Fibroblast of villous mesenchyme (primary cell): ENCODE results near the gene PUS10. TPM values are rescaled to one million over a fixed set of nuclear protein-coding genes. Genes with fewer than 3 reads are reported as not detected.

ENCODE experiments used
- DNase-seq: peaks from one replicate; pipeline ENCODE4 v3.0.0-alpha.2; 2010; ENCODE audit warnings: low read depth
- H3K4me3 ChIP-seq: 2 replicates; pipeline ENCODE4 v1.5.1; 2011; ENCODE audit warnings: low read depth, mild to moderate bottlenecking, low read length
- total RNA-seq: library from RNA; depleted of rRNA; stranded (reverse); fragments of >200 nt; gene quantifications from 2 replicates; pipeline ENCODE4 v1.2.3, GENCODE V29; 2012
- TF ChIP-seq, protein P1 (sequence below): IDR thresholded peaks from 2 replicates; pipeline ENCODE4 v1.5.1; 2012; ENCODE audit warnings: low read depth, mild to moderate bottlenecking, low read length; ENCODE audit not compliant: insufficient read depth

Gene PUS10
- total RNA-seq, 1 donor: 7.8 TPM

GRCh38 chr2:60973705-60974104, 44.4 kb downstream of the PUS10 start:
- TF ChIP-seq, protein P1, sequence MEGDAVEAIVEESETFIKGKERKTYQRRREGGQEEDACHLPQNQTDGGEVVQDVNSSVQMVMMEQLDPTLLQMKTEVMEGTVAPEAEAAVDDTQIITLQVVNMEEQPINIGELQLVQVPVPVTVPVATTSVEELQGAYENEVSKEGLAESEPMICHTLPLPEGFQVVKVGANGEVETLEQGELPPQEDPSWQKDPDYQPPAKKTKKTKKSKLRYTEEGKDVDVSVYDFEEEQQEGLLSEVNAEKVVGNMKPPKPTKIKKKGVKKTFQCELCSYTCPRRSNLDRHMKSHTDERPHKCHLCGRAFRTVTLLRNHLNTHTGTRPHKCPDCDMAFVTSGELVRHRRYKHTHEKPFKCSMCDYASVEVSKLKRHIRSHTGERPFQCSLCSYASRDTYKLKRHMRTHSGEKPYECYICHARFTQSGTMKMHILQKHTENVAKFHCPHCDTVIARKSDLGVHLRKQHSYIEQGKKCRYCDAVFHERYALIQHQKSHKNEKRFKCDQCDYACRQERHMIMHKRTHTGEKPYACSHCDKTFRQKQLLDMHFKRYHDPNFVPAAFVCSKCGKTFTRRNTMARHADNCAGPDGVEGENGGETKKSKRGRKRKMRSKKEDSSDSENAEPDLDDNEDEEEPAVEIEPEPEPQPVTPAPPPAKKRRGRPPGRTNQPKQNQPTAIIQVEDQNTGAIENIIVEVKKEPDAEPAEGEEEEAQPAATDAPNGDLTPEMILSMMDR: no peak

GRCh38 chr2:60972889-60973656, 45.0 kb downstream of the PUS10 start:
- H3K4me3 ChIP-seq: no peak overlapping the region
- DNase-seq: no peak
- TF ChIP-seq, protein P1: no peak

More at GRCh38 chr2:60973705-60974104, 44.4 kb downstream of the PUS10 start:
- no peak for DNase-seq
- H3K4me3 ChIP-seq: no peak overlapping the region

DNA sequence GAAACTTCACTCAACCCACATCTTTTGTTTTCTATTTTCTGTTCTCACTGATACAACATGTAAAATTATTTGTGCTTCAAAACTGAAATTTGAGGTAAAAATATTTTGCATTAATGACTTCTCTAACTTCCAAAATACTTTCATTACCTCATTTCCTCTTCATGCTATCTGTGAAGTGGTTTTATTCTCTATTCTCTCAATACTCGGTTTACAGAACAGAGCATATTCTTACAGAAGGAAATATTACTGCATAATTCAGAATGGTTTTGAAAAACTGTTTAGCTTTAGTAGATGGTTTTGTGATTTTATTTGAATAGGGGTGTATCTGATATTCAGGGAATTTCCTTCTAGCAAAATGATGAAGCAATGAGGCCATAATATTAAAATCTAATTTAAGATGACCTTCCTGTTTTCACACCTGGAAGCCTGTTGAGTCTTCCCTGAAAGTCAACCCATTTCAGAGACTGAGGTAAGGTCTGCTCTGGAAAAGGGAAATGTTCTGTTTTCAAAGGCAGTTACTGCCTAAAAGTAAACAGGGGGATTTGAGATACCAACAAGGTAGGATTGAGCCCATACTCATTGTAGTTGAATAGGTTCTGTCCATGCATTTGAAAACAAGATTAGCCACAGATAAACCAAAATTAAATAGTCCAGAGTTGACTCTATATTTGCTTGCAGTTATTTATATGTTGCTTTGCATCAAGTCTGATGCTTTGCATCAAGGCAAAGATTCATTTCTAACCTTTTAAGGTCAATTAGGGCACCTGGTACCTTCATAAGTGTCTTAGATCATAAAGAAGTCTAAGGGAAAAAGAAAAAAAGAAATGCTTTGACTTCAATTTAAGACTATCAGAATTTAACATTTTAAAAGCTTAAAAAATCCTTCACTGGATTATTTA, 51.3 kb downstream of the PUS10 start:
- TF ChIP-seq, protein P1: no peak
- no peak overlapping the region for H3K4me3 ChIP-seq
- DNase-seq: no peak

DNA sequence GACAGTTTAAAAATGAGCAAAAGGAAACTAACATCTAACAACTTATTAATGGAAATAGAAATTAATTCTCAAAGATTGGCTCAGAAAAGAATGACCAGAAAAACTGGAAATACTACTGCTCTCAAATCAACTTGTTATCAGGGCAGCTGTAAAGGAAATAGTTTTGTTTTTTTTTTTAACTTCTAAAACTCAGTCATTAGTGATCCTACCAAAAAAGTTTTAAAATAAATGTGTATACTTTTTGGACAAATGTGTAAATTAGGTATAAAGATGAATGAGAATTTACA, 52.6 kb downstream of the PUS10 start:
- TF ChIP-seq, protein P1: no peak
- no peak for DNase-seq
- H3K4me3 ChIP-seq: no peak overlapping the region

GRCh38 chr2:60964651-60965498, 53.2 kb downstream of the PUS10 start:
- TF ChIP-seq, protein P1: no peak
- no peak for DNase-seq
- H3K4me3 ChIP-seq: no peak overlapping the region

GRCh38 chr2:60963190-60963589, 54.9 kb downstream of the PUS10 start:
- H3K4me3 ChIP-seq: no peak overlapping the region
- TF ChIP-seq, protein P1: no peak
- no peak for DNase-seq
